HTERT RPE-1 (cell line): ENCODE results near the gene RPS3.
"Not testable (repeated sequence)": the region's sequence is repeated elsewhere in the genome, so short reads cannot be mapped to it uniquely, and the experiment has no call there.

ENCODE experiments used
- in situ Hi-C: fragments of 300-500 bp; cut with MboI; formaldehyde crosslinking; loops from 4 replicates; pipeline ENCODE4 v1.14.3; 2020; ENCODE audit warnings: low sequenced_read_pairs

RPS3 gene

DNA sequence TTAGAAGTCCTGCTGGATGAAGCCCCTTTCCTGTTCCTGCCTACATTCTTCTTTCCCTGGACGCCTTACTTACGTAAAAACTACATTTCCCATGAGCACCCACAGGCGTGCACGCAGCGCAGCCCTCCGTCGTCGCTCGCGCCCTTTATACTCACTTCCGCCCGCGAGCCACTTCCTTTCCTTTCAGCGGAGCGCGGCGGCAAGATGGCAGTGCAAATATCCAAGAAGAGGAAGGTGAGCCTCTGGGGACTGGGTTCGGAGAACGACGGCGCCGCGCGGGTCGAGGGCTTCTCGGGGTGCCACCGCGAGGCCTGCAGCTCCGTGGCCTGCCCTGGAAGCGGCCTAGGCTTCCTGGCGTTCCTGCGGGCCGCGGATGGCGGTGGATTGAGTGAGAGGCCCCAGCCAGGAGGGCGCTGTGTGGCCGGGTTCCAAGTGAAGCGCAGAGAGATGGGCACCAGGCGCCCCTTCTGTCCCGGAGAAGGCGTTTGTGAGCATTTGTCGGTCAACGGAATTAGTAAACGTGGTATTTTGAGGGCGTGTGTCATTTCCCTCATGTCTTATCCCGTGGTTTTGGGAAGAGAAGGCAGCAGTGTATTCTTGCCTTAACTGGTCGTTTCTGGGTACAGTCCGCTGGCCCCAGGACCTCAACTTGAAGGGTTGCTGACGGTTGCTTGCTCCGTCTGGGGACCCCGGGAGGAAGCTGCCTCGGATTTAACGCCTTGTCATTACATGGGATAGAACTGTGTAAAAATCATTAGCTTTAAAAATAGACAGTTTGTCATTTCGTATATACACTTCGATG lies at the start of gene RPS3:
Gene RPS3 (plus strand): TSS at position 175 of the 802 bp plus-strand sequence. CDS start 30 bp downstream, at position 205.
- in situ Hi-C loops: no loop called here

DNA sequence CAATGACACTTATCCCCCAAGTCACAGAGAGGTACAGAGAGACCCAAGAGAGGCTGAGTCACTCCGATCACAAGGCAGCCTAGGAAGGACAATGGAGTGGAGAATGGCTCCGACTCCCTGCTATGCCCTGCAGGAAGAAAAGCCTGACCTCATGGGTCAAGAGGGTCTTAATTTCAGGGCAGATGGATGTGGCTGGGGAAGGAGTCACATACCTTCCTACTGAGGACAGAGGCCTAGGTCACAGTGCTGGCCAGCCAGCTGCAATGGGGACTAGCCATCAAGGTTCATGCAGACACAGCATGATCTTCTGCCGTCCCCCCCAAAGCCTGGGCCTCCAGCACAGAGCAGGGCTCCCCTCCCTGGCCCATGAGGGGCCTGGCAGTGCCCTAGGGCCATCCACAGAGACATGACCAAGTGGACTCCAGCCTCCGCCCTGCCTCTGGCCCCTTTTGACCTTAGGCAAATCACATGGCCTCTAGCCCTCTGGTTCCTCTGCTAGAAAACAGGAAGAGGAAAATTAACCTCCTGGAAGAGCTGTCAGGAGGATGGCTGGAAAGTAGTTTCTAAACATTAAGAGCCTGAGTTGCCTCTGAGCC lies 49.7 kb upstream of the RPS3 start:
- in situ Hi-C loops: no loop called here

DNA sequence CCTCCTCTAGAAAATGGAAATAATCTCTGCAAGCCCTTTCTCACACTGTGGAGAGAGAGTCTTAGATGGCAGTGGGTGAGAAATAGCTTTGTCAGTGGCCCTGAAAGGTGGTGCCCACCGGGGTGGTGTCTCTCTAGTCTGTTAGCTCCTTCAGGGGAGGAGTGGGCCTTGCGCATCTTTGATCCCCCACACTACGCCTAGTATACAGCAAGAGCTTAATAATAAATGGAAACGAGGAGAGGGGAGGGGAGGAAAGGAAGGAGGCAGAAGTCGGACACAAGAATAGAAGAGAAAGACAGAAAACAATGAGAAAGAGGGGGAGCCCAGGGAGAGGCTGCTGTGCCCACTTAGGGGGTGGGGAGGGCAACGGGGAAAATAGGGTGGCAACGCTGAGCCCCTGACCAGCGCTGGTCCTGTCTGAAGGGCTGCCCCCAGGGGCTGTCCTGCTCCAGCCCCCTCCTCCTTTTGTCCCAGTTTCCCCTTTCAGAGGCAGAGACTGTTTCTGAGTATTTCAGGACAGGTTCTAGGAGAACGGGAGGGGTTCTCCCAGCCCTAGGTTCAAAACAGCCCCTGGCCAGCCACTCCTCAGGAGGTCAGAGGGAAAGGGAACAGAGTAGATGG lies 49.1 kb upstream of the RPS3 start:
- in situ Hi-C loops: no loop called here

DNA sequence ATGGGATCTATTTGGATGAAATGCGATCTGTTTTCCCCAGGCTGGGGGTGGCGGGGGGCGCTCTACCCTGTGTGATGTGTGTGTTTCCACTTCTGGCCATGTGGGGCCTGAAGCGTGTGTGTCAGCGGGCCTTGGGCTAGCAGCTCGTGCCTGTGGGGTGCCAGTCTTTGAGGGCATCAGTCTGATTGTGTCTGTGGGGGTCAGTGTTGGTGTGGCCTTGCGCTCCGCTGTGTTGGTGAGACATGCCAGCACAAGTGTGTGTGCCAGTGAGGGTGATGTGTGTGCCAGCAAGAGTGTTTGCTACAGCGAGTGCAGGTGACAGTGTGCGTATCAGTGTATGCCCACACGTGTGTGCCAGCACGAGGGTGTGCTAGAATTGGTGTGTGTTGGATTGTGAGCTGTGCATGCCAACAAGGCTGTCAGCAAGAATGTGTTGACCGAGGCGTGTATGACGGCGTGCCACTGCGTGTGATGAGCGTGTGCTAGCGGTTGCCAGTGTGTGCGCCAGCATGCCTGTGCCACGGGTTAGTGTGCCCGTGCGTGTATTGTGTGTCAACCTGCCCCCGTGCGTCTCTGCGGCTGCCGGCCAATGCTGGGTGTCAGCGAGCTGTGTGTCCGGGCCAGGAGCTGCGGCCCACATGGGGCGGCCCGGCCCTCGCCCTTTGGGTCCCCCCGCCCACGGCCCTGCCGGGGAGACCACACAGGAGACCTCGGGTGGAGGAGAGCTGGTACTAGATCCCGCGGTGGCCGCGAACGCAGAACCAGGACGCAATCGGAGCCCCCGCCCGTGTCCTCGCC lies 48.4 kb upstream of the RPS3 start:
- in situ Hi-C loops: no loop called here

DNA sequence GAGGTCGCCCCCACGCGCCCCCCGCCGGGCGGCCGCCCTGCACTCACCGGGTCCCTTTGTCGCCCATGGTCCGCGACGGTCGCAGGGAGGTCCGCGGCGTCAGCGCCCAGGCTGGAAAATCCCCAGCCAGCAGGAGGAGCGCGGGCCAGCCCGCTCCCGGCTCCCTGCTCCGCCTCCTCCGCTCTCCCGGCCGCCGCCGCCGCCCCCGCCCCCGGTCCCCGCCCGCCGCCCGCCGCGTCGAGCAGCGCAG lies 47.9 kb upstream of the RPS3 start, which contains the start of gene ARRB1:
Gene ARRB1 (minus strand): TSS at position 121 of the 250 bp plus-strand sequence. CDS start 54 bp downstream, at position 67.
- in situ Hi-C loops: no loop called here

DNA sequence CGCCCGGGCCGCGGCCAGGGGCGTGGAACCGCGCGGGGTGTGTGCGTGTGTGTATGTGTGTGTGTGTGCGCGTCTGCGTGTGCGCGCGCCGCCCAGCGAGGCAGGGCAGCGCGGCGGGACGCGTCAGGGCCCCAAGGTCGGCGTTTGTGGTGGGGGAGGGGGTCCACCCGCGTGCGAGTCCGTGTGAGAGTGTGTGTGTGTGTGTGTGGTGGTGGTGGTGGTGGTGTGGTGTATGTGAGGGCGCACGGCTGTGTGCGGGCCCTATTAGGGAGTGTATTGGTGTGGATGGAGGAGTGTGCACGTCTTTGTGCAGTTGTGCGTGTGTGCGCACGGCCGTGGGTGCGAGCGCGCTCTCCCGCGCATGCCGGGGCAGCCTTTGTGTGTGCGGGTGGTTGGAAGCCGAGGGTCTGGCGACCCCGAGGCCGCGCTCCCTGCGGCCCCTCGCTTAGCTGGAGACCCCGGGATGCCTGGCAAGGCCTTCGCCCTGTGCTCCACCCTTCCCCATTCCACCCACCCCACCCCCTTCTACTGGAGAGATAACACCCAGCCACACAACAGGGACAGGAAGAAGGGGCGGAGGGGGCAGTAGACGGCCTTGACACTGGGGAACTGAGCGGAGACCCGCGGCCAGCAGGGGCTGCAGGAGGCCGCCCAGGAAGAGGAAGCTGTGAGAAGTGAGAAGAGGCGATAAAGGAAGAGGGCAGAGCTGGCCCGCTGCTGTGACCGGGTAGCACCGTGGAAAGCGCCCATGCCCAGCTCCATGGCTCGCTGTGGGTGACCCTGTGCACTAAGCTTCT lies 47.3 kb upstream of the RPS3 start:
- in situ Hi-C loops: no loop called here

DNA sequence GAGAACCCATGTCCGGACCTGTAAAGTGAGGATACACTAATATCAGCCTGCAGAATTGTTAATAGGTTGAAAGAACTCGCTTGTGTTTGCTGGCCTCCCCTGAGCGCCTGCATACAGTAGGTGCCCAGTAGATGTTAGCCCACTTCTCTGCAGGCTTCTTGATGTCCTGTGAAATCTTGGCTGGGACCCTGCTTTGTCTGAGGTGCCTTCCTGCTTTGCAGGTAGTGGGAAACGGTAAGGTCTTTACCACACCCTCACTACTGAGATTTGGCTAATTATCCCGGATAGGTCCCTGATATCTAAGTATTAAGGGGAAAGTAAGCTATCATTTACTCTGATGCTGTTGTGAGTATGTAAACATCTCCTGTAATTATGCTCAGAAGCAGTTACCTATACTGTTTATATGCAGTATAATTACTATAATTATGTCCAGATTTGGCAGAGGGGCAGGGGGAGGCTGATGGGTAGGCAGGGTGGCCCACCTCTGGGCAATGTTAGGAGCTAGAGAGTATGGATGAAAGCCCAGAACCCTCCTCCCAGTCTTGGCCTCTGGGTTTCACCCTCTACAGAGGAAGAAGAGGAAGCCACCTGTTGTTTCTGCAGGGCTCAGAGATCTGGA lies 46.6 kb upstream of the RPS3 start:
- in situ Hi-C loops: no loop called here

DNA sequence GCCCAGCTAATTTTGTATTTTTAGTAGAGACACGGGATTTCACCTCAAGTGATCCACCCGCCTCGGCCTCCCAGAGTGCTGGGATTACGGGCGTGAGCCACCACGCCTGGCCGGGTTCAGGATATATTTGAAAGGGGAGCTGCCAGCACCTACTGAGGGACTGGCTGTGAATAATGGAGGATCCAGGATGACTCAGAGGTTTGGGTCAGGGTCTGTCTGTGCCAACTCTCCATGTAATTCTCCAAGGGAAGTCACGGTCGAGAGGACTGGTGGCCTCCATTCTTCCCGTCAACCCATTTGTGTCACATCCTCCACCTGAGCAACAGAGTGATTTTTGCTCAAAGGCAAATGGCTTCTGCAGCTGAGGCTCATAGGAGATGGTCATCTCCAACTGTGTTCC lies 44.3 kb upstream of the RPS3 start:
- in situ Hi-C loops: no loop called here

DNA sequence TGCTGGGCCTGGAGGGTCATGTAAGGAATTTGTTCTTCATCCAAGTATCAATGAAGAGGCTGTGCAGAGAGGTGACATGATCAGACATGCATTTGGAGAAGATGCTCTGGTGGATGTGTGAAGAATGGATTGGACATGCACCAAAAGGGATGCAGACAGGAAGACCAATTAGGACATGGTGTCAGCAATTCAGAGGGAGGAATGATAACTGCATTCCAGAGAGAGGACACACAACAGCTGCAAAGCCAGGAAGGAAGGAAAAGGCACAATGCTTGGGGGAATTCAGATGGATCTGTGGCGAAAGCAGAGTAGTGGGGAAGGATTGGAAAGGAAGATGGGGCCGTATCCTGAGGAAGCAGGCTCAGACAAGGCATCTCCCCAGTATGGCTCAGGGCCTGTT lies 42.7 kb upstream of the RPS3 start:
- in situ Hi-C loops: no loop called here

DNA sequence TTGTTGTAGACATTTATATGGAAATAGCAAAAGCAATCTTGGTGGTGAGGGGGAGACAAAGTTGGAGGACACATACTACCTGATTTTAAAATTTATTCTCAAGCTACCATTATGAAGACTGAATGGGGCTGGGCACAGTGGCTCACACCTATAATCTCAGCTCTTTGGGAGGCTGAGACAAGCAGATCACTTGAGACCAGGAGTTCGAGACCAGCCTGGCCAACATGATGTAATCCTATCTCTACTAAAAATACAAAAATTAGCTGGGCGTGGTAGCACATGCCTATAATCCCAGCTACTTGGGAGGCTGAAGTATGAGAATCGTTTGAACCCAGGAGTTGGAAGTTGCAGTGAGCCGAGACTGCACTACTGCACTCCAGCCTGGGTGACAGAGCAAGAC lies 37.0 kb upstream of the RPS3 start:
- in situ Hi-C loops: not testable (repeated sequence)

DNA sequence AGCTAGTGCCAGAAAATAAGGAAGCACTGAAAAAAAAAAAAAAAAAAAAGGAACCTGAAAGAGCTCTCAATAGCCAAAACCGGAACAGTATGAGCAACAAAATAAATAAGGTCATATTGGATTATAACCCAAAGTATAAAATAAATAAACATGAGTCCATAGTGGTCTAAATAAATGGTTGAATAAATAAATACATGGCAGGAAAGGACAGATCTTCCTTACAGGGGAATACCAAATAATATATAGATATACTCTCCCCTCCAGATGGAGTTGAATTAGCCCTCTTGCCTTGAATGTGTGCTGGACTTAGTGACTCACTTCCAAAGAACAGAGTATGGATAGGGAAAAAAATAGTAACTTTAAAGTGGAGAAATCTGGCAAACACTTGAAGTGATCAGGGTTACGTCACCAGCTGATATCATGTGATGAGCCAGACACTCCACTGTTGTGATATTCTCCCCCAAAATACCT lies 33.6 kb upstream of the RPS3 start:
- in situ Hi-C loops: no loop called here

DNA sequence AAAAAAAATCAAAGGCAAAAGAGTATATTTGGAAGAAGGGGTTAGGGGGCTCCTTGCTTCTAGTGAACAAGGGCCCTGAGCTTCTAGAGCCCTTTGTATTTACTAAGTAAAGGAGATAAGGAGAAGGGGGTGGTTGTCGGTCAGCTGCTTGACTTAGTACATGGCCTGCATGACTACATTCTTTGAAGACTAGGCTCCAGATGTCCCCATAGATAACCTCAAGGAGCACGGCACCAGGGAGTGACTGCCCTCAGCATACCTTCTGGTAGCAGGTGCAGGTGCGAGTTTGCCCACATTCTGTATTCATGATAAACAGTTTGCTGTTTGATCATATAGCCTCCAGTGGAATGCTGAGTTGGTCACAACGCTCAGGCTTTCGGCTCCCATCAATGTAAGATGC lies 32.5 kb upstream of the RPS3 start:
- in situ Hi-C loops: not testable (repeated sequence)

DNA sequence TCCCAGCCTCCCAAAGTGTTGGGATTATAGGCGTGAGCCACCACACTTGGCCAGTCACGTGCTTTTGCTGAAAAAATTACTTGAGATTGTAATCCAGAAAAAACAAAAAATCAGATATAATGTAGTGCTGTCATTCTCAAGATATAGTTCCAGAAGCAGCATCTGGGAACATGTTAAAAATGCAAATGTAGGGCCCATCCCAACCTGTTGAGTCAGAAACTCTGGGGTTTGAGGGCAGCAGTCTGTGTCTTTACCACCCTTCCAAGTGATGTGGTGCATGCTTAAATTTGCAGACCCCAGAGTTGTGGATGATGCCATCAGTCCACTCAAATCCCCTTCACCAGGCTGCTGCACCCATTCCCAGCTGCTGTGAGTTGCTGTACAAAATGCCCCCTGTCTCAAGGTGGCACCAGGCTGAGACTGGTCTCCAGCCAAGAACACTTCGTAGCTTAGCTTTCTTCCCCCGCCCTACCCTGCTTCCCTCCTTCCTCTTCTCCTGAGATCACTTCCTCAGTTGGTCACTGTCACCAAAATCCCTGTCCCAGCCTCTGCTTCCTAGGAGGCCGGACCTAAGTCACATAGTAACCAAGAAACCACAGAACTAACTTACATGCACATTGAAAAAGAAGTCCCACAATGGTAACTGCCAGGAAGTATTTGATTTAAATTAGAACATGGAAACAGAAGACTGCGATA lies 29.6 kb upstream of the RPS3 start:
- in situ Hi-C loops: no loop called here

DNA sequence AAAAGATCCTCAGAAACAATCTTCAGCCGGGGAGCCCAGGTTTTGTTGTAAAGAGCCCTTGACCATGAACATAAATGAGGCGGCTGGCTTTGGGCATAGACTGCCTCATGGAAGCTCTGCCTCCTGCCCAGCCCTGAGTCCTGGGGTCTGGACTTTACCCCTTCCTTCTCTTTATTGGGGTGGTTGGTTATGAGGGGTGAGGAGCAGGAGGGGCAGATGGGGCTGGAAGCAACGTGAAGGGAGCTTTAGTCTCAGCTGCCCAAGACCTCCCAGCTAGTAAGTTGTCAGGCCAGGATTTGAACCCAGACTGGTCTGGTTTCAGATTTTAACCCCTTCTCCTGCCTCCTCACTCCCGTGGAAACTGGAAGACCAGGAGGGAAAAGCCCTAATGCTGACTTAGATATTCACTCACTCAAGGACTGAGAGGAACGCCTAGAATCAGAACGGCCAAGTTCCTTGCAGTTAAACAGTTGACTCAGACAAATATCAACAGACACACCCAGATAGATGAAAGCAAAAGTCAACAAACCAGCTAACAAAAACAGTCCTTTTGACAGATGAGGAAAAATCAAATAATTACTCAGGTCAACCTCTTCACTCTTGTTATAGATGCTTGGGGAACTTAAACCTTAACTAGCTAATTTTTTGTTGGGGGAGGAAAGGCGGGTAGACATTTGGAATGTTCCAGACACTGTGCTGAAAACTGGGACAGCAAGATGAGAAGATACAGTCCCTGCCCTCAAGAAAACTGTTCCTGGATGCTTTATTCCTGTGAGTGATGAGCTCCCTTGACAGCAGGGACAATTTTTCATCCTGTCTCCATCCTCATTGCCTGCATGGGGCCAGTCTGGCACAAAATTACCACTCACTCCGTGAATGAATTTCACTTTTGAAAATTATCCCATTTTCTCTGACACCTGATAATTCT lies 27.1 kb upstream of the RPS3 start:
- in situ Hi-C loops: no loop called here

DNA sequence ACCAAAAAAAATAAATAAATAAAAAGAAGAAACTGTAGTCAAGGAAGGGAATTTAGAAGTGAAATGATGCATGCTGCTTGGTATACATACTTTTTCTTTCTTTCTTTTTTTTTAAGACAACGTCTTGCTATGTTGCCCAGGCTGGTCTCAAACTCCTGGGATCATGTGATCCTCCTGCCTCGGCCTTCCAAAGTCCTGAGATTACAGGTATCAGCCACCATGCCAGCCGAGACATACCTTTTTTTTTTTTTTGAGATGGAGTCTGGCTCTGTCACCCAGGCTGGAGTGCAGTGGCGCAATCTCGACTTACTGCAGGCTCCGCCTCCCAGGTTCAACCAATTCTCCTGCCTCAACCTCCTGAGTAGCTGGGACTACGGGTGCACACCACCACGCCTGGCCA lies 26.1 kb upstream of the RPS3 start:
- in situ Hi-C loops: no loop called here

DNA sequence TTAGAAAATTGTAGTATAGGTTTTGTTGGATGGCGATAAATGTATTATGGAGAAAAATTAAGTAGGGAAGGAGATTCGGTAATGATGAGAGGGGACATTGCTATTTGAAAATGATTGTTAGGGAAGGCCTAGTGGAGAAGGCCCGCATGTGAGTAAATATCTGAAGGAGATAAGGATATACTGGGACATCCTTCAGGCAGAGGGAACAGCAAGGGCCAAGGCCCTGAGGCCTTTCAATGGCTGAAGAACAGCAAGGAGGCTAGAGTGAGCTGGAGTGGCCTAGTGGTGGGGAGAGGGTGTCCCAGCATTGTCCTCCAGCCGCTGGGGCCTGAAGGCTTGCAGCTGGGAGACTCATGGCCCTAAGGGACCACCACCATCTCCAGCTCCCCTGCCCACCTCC lies 24.7 kb upstream of the RPS3 start:
- in situ Hi-C loops: no loop called here

DNA sequence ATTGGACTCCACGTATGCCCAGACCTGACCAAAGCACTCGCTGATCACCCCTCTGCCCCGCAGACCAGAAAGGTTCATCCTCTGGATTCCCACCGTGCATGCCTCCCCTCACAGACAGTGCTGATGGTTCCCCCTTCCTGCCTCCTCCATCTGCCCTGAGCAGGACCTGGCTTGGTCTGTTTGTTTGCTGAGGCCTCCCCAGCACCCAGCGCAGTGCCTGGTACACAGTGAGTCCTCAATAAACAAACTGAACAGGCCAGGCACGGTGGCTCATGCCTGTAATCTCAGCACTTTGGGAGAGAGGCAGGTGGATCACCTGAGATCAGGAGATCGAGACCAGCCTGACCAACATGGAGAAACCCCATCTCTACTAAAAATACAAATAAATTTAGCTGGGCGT lies 23.7 kb upstream of the RPS3 start:
- in situ Hi-C loops: no loop called here

DNA sequence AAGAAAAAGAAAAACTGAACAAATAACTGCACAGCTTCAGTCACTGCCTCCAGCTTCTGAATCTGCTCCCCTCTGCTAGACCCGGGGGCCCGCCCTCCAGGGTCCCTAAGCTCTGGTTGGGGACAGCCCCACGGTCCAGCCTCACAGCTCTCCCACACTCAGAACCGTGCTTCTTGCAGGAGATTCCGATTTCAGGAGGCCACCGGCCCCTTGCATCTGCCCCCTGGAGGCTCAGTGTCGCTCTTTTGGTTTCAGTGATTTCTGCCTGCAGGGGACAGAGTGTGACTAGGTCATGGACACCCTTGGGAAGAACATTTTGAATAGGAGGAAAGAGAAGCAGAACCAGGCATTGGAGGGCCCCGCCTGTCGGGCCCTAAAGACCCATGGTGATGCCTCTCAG lies 23.1 kb upstream of the RPS3 start:
- in situ Hi-C loops: no loop called here

DNA sequence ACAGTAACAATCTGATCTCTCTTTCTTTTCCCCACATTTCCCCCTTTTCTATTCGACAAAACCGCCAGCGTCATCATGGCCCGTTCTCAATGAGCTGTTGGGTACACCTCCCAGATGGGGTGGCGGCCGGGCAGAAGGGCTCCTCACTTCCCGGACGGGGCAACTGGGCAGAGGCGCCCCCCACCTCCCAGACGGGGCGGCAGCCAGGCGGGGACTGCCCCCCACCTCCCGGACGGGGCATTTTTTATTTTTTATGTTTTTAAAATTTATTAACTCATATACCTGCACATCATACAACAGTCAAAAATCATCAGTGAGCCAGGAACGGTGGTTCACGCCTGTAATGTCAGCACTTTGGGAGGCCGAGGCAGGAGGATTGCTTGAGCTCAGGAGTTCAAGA lies 20.5 kb upstream of the RPS3 start:
- in situ Hi-C loops: not testable (repeated sequence)
